ENCODE data around the gene MS4A5.

The MS4A5 gene, protein sequence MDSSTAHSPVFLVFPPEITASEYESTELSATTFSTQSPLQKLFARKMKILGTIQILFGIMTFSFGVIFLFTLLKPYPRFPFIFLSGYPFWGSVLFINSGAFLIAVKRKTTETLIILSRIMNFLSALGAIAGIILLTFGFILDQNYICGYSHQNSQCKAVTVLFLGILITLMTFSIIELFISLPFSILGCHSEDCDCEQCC

DNA sequence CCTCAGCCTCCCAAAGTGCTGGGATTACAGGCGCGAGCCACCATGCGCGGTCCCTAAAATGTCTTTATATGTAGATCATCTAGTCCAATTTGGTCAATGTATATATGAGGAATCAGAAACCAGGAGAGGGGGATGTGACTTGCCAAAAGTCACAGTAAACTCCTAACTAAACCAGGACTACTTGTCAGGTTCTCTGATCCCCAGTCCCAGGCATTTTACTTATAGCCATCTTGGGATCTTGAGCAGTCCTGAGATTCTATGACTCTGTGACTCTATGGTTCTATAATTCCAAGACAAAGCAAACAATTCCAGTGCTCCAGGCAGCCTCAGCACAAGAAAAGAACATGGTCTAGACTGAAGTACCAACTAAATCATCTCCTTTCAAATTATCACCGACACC is at the start of gene MS4A5:
Gene MS4A5 (plus strand): TSS at position 301 of the 400 bp plus-strand sequence. CDS start 103 bp downstream, outside the sequence.
- Mint-ChIP-seq H3K27ac (no peak within 1 kb of the TSS), H3K4me1 (no peaks in the 10 kb centered on the region), H3K4me3 (no peak within 1 kb of the TSS)

DNA sequence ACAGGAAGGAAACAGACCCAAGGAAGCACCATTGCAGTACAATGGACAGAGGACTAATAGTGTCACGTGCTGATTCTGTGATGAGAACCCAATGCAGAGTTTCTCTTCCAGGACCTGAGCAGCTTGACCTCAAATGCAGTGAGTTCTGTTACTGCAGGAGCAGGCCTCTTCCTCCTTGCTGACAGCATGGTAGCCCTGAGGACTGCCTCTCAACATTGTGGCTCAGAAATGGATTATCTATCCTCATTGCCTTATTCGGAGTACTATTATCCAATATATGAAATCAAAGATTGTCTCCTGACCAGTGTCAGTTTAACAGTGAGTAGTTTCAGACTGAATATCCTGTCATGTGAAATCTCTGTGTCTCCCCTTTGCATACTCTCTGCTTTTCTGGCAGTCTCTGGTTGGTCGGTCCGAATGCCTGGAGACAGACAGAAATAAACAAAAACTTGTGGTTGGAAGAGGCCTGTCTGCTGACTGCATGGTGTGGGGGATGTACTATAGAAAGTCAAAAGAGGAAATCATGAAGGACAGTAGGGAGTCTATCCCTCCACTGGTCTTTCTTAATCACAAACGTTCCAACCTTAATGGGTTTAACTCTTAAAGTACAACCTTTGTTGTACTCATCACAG is 40.0 kb upstream of the MS4A5 start:
- Mint-ChIP-seq H3K27ac (no peak overlapping the region), H3K36me3 (no peaks in the 10 kb centered on the region), H3K4me1 (no peaks in the 10 kb centered on the region), H3K27me3 (peaks cover 3% of the 10 kb centered on the region), H3K4me3 (no peak overlapping the region), H3K9me3 (no peaks in the 10 kb centered on the region)
- CTCF ChIA-PET, result no interaction called here
- no peak for DNase-seq

More for the DNA sequence above, at the start of gene MS4A5:
- Mint-ChIP-seq H3K36me3 (no peaks in the 10 kb centered on the region), H3K9me3 (no peaks in the 10 kb centered on the region), H3K27me3 (peaks cover 5% of the 10 kb centered on the region)
- no peak for DNase-seq
- CTCF ChIA-PET, result no interaction called here

DNA sequence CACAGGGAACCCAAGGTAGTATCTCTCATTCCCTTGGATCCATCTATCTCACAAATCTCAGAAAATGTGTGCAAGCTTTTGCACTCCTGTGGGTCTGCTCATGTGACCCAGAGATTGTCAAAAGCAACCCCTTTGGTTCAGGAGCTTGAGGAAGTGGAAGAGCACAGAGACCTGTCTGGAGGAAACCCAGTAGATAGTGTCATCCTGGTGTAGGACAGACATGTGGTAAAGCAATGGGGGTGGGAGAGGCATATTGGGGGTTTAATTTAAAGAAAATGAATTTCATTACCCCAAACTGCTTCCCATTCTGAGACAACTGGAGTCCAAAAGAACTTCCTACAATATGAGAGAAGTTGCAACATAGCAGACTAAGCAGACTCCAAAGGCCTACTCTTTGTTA is 39.0 kb upstream of the MS4A5 start:
- Mint-ChIP-seq H3K4me3 (no peak overlapping the region), H3K36me3 (no peaks in the 10 kb centered on the region), H3K27ac (no peak overlapping the region), H3K4me1 (no peaks in the 10 kb centered on the region), H3K27me3 (peaks cover 3% of the 10 kb centered on the region), H3K9me3 (no peaks in the 10 kb centered on the region)
- no peak for DNase-seq
- CTCF ChIA-PET, result no interaction called here

DNA sequence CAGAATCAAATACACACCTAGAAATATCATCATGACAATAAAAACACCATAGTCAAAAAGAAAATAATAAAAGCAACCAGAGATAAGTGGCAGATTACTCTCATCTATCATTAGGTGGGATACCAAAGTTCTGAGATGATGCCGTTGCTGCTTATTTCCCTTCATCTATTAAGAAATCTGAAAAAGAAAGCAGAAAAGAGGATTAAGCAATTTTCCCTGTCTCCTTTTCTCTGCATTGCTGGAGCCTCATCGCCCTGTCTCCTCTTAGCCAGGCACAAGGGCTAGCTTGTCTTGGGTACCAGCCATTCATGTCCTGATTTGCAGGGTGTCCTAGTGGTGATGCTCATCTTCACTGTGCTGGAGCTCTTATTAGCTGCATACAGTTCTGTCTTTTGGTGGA is 37.0 kb upstream of the MS4A5 start:
- DNase-seq, result no peak
- Mint-ChIP-seq H3K27me3 (peaks cover 3% of the 10 kb centered on the region), H3K4me3 (no peak overlapping the region), H3K36me3 (no peaks in the 10 kb centered on the region), H3K9me3 (no peaks in the 10 kb centered on the region), H3K27ac (no peak overlapping the region), H3K4me1 (peaks cover 3% of the 10 kb centered on the region)
- CTCF ChIA-PET, result no interaction called here

DNA sequence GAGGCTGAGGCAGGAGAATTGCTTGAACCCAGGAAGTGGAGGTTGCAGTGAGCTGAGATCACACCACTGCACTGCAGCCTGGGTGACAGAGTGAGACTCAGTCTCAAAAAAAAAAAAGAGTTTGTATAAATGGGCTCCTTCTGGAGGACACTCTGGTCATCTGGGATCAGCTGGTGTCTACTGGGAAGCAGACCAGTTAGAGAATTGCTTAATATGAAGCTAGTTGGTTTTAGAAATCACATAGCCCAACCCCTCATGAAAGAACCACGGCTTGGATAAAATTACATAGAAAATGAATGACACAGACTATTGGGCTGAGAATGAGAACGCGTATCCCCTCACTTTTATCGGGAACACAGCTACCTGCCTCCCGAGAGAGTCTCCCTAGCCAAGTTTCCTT is 36.4 kb upstream of the MS4A5 start:
- H3K4me3 Mint-ChIP-seq, result no peak overlapping the region
- peaks cover 3% of the 10 kb centered on the region for H3K27me3 Mint-ChIP-seq
- no peaks in the 10 kb centered on the region for H3K36me3 Mint-ChIP-seq
- no peak overlapping the region for H3K27ac Mint-ChIP-seq
- peaks cover 3% of the 10 kb centered on the region for H3K4me1 Mint-ChIP-seq
- CTCF ChIA-PET, result interaction anchor here (0.7 kb wide), 1 partner anchor 30 kb away, joined by 3 read pairs; no protein-coding TSS in a partner anchor
- no peaks in the 10 kb centered on the region for H3K9me3 Mint-ChIP-seq
- no peak for DNase-seq

DNA sequence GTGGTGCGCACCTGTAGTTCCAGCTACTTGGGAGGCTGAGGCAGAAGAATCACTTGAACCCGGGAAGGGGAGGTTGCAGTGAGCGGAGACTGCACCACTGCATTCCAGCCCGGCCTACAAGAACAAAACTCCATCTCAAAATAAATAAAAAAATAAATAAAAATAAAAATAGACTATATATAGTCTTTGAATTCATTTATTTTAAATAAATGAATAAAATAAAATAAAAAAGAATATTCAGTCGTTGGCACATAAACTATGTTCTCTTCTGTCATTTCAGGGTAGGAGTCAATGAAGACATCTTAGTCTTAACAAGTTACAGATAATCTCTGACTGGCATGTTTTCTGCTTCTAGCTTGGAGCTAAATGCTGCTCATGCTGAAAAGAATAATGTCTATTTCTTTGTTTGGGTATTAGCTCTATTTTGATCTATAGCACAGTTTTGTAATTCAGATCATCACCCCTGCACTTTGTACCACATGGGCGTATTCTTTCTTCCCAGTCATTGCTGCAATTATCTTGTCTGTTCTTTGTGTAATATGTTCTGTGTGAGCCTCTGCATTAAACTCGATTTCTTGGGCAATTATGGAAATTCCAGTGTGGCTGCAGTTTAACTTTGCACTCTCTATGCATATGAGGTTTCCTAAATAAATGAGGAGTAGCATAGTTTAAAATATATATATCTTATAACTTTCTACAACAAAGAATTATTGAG is 34.5 kb upstream of the MS4A5 start:
- peaks cover 3% of the 10 kb centered on the region for H3K4me1 Mint-ChIP-seq
- no peaks in the 10 kb centered on the region for H3K9me3 Mint-ChIP-seq

DNA sequence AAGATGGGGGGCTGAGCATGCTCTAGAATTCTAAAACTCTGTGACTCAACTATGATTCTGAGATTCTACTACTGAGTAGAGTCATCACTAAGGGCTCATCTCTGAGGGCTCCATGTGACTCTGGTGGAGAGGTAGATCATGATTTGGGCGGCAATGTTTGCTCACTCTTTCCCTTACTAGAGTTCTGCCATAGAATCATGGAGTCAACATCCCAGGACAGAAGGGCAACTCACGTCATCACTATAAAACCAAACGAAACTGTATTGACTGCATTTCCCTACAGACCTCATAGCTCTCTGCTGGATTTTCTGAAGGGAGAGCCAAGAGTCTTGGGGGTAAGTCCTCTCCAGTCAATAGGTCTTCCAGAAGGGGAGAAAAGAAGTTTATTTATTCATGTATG is 33.0 kb upstream of the MS4A5 start, which contains the start of gene MS4A14:
Gene MS4A14 (plus strand): TSS at position 78 of the 400 bp plus-strand sequence. CDS start 120 bp downstream, at position 198.
- no peak for DNase-seq
- Mint-ChIP-seq H3K9me3 (no peaks in the 10 kb centered on the region), H3K27me3 (peaks cover 11% of the 10 kb centered on the region), H3K36me3 (no peaks in the 10 kb centered on the region), H3K27ac (no peak within 1 kb of the TSS), H3K4me3 (no peak within 1 kb of the TSS), H3K4me1 (peaks cover 3% of the 10 kb centered on the region)
- CTCF ChIA-PET, result no interaction called here

More for the DNA sequence above, 34.5 kb upstream of the MS4A5 start:
- DNase-seq, result no peak
- peaks cover 8% of the 10 kb centered on the region for H3K27me3 Mint-ChIP-seq
- H3K4me3 Mint-ChIP-seq, result no peak overlapping the region
- no peak overlapping the region for H3K27ac Mint-ChIP-seq
- no peaks in the 10 kb centered on the region for H3K36me3 Mint-ChIP-seq
- CTCF ChIA-PET, result no interaction called here

DNA sequence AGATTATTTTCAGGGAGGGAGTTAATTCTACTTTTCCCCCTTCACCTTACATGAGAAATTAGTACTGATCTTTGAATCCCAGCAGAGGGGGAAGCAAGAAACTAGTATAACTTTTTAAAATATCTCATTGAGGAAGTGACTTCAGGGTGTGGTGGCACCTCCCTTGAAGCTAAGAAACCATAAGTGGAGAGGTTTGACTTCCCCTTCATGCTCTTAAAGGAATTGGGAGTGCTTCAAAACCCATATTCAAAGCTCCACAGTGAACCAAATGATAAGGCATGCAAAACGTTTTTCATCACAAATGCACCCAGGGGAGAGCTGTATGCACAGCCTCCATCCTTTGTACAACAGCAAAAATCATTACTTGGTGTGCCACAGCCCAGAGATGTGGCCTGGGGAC is 32.6 kb upstream of the MS4A5 start:
- no peak for DNase-seq
- H3K4me3 Mint-ChIP-seq, result no peak overlapping the region
- no peaks in the 10 kb centered on the region for H3K36me3 Mint-ChIP-seq
- no peaks in the 10 kb centered on the region for H3K9me3 Mint-ChIP-seq
- no peak overlapping the region for H3K27ac Mint-ChIP-seq
- H3K4me1 Mint-ChIP-seq, result peaks cover 3% of the 10 kb centered on the region
- CTCF ChIA-PET, result no interaction called here
- H3K27me3 Mint-ChIP-seq, result peaks cover 11% of the 10 kb centered on the region

DNA sequence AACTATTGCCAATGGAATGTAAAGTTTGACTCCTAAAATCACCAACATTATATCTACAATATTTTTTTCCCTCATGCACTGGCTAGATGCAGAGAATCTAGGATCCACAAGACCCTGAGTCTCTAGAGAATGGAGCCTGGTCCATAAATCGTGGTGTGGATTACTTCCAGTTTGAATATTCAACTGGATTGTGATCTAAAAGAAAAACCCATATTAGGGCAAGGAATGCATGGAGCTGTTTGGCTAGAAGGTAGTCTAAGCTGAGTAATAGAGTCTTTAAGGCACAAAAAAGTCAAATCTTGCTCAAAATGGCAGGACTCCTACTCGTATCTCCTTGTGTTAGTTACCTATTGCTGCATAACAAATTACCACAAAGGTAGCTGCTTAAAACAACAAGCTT is 9.4 kb upstream of the MS4A5 start:
- H3K36me3 Mint-ChIP-seq, result no peaks in the 10 kb centered on the region
- CTCF ChIA-PET, result interaction anchor here (1.2 kb wide), 1 partner anchor 77 kb away, joined by 3 read pairs; no protein-coding TSS in a partner anchor
- no peak overlapping the region for H3K27ac Mint-ChIP-seq
- no peaks in the 10 kb centered on the region for H3K9me3 Mint-ChIP-seq
- H3K4me1 Mint-ChIP-seq, result no peaks in the 10 kb centered on the region
- H3K4me3 Mint-ChIP-seq, result no peak overlapping the region
- H3K27me3 Mint-ChIP-seq, result no peaks in the 10 kb centered on the region
- DNase-seq, result no peak

DNA sequence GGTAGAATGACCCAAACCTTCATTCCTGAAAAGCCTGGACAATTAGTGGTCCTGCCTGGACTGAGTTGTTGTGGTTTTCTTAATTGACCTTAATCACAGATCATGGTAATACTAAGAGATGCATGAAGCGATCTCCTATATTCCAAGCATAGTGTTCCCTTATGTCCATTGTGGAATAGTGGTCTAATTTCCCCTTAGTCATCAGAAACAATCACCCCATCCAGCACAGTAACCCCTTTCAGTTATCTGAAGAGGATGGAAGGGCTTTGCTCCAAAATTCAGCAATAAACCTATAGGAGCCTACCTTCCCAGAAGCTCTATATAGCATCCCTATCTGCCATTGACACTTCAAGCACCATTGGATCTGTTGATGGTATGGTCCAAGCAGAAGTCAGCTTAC is 6.8 kb upstream of the MS4A5 start:
- H3K4me3 Mint-ChIP-seq, result no peak overlapping the region
- H3K9me3 Mint-ChIP-seq, result no peaks in the 10 kb centered on the region
- CTCF ChIA-PET, result no interaction called here
- DNase-seq, result no peak
- no peaks in the 10 kb centered on the region for H3K27me3 Mint-ChIP-seq
- H3K36me3 Mint-ChIP-seq, result no peaks in the 10 kb centered on the region
- no peak overlapping the region for H3K27ac Mint-ChIP-seq
- H3K4me1 Mint-ChIP-seq, result no peaks in the 10 kb centered on the region

DNA sequence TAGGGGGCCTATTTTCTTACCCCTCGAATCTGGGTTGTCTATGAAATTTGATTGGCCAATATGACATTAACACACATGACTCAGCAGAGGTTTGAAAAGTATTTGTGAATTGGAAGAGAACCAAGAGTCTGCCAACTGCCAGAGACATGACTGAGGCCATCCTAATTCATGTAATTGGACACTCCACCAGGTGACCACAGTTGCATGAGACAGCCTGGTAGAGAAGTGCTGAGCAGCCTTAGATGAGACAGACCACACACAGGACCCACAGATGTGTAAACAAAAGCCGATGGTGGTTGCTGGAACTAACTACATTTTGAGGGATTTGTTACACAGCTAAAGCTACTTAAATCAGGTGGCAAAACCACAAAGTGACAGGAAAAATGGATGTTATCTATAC is 855 bp upstream of the MS4A5 start:
- no peak overlapping the region for H3K27ac Mint-ChIP-seq
- CTCF ChIA-PET, result no interaction called here
- H3K27me3 Mint-ChIP-seq, result peaks cover 5% of the 10 kb centered on the region
- no peak overlapping the region for H3K4me3 Mint-ChIP-seq
- H3K36me3 Mint-ChIP-seq, result no peaks in the 10 kb centered on the region
- H3K9me3 Mint-ChIP-seq, result no peaks in the 10 kb centered on the region
- no peaks in the 10 kb centered on the region for H3K4me1 Mint-ChIP-seq
- DNase-seq, result no peak

DNA sequence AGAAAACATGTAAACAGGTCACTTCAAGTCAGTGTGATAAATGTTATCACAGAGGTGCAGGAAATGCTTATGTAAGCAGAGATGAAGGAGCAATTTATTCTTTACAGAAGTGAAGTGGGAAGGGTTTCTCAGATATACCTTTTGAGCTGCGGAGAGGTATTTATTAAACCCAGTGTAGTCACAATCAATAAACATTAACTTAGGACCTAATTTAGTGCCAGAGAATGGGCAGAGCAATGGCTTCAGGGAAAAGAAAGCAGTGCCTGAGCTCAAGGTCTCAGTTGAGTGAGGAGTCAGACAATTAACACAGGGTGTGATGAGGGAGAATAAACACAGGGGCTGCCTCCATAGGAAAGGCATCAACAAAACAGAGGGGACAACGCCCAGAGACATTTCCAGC is 1.9 kb downstream of the MS4A5 start:
- CTCF ChIA-PET, result interaction anchor here (1.3 kb wide), 1 partner anchor 188 kb away, joined by 4 read pairs; no protein-coding TSS in a partner anchor
- H3K4me1 Mint-ChIP-seq, result no peaks in the 10 kb centered on the region

DNA sequence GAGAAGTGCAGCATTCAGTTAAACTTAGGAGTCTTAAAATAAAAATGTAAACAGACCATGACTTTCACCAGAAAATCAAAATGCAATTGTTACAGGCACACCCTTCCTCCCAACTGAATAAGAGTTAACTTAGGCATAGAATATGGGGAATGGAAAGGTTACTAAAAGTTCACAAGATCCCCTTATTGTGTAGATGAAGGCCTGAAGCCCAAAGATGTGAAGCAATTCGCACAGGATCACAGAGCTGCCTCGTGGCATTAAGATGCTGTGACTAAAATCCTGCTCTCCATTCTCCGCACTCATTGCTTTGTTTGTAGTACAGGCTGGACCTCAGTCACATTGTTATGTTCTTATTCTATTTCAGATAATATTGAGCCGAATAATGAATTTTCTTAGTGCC is 4.0 kb downstream of the MS4A5 start:
- no peaks in the 10 kb centered on the region for H3K4me1 Mint-ChIP-seq
- no peak overlapping the region for H3K27ac Mint-ChIP-seq
- CTCF ChIA-PET, result no interaction called here
- no peak overlapping the region for H3K4me3 Mint-ChIP-seq
- H3K27me3 Mint-ChIP-seq, result peaks cover 4% of the 10 kb centered on the region
- H3K9me3 Mint-ChIP-seq, result no peaks in the 10 kb centered on the region
- DNase-seq, result no peak
- H3K36me3 Mint-ChIP-seq, result no peaks in the 10 kb centered on the region

More for the DNA sequence above, 1.9 kb downstream of the MS4A5 start:
- H3K27ac Mint-ChIP-seq, result no peak overlapping the region
- peaks cover 5% of the 10 kb centered on the region for H3K27me3 Mint-ChIP-seq
- no peaks in the 10 kb centered on the region for H3K9me3 Mint-ChIP-seq
- H3K36me3 Mint-ChIP-seq, result no peaks in the 10 kb centered on the region
- no peak for DNase-seq
- H3K4me3 Mint-ChIP-seq, result no peak overlapping the region

DNA sequence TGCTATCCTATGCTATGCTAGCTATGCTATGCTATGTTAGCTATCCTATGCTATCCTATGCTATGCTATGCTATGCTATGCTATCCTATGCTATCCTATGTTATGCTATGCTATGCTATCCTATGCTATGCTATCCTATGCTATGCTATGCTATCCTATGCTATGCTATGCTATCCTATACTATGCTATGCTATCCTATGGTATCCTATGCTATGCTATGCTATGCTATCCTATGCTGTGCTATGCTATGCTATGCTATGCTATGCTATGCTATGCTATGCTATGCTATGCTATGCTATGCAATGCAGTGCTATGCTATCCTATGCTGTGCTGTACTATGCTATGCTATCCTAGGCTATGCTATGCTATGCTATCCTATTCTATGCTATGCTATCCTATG is 17.7 kb downstream of the MS4A5 start:
- DNase-seq, result no peak
- CTCF ChIA-PET, result no interaction called here
- H3K36me3 Mint-ChIP-seq, result no peaks in the 10 kb centered on the region
- H3K4me3 Mint-ChIP-seq, result no peak overlapping the region
- H3K4me1 Mint-ChIP-seq, result peaks cover 23% of the 10 kb centered on the region
- H3K27ac Mint-ChIP-seq, result no peak overlapping the region
- H3K27me3 Mint-ChIP-seq, result no peaks in the 10 kb centered on the region
- no peaks in the 10 kb centered on the region for H3K9me3 Mint-ChIP-seq

DNA sequence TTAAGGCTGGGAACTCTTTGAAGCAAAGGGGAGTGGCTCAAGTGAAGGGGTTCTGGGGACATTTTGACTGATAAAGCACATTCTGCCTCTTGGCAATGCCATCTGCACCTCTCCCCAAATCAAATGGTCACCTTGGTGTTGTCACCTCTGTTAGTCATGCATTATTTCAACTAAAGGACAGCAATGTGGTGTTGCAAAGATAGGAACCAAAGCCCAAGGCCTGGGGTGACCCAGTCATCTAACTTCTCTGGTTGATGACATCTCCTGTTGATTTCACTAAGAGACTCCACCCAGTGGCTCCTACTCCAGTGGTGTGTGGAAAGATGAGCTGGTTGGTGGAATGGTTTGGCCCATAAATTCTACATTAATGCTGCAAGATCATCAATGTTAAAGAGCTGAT is 18.5 kb downstream of the MS4A5 start:
- DNase-seq, result no peak
- Mint-ChIP-seq H3K4me1 (peaks cover 23% of the 10 kb centered on the region), H3K27ac (no peak overlapping the region), H3K36me3 (no peaks in the 10 kb centered on the region), H3K9me3 (peaks cover 1% of the 10 kb centered on the region), H3K4me3 (no peak overlapping the region), H3K27me3 (no peaks in the 10 kb centered on the region)
- CTCF ChIA-PET, result no interaction called here
